Measurements from ENCODE around the gene ARHGAP10.
A peak's percentile ranks its signal among the peaks of the same experiment; 100 is the strongest.

Gene ARHGAP10

DNA sequence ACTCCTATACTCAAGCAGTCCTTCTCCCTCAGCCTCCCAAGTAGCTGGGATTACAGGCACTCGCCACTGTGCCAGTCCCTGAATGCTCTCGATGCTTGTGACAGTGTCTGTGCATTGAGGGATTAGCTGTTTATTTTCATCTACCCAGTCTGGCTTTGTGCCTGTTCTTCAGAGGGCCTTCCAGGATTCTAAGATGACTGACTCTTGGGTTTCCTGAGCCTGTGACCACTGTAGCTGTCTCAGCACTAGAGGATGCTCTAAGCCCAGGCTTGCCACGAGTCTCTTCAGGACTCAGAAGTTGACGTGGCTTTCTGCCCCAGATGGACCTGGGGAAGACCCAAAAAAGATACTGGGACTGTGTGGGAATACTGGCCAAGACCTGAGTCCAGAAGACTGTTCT is 201.4 kb downstream of the ARHGAP10 start:
- Histone ChIP-seq H3K4me3 (ENCODE audit: low read depth, low read length) (no peak overlapping the region), H3K27me3 (no peaks in the 10 kb centered on the region), H3K36me3 (peaks cover 5% of the 10 kb centered on the region), H3K4me1 (no peaks in the 10 kb centered on the region), H3K9me3 (0 out of 2 replicates have a peak, but pooled peaks cover 5% of the 10 kb centered on the region)
- DNase-seq, result no peak
- TF ChIP-seq, protein P1, sequence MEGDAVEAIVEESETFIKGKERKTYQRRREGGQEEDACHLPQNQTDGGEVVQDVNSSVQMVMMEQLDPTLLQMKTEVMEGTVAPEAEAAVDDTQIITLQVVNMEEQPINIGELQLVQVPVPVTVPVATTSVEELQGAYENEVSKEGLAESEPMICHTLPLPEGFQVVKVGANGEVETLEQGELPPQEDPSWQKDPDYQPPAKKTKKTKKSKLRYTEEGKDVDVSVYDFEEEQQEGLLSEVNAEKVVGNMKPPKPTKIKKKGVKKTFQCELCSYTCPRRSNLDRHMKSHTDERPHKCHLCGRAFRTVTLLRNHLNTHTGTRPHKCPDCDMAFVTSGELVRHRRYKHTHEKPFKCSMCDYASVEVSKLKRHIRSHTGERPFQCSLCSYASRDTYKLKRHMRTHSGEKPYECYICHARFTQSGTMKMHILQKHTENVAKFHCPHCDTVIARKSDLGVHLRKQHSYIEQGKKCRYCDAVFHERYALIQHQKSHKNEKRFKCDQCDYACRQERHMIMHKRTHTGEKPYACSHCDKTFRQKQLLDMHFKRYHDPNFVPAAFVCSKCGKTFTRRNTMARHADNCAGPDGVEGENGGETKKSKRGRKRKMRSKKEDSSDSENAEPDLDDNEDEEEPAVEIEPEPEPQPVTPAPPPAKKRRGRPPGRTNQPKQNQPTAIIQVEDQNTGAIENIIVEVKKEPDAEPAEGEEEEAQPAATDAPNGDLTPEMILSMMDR (IDR thresholded peaks at IDR 0.05; ENCODE audit: low read depth, low read length), result no peak; the same call in 1 of the 2 replicates

DNA sequence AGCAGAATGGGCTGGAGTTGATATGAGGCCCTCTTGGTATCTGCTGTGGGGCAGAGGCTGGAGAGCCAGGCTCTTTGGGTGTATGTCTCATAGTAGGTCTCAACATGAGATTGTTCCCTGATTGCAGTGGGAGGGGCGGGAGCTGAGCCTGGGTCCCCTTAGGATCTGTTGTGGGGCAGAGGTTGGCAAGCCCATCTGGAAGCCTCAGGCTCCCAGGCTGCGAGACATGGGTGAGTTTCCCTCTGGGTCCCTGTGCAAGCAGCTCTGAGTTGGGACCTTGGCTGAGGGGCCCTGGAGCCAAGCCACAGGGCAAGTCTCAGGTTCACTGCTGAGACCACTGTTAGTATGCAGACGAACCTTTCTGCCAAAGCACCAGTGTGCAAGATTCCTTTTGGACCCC is 201.9 kb downstream of the ARHGAP10 start:
- H3K27me3 ChIP-seq, result no peaks in the 10 kb centered on the region
- H3K9me3 ChIP-seq, result 0 out of 2 replicates have a peak, but pooled peaks cover 5% of the 10 kb centered on the region
- no peak overlapping the region for H3K4me3 ChIP-seq (ENCODE audit: low read depth, low read length)
- TF ChIP-seq, protein P1 (IDR thresholded peaks at IDR 0.05; ENCODE audit: low read depth, low read length), result no peak
- no peak for DNase-seq
- H3K4me1 ChIP-seq, result no peaks in the 10 kb centered on the region
- H3K36me3 ChIP-seq, result peaks cover 5% of the 10 kb centered on the region

DNA sequence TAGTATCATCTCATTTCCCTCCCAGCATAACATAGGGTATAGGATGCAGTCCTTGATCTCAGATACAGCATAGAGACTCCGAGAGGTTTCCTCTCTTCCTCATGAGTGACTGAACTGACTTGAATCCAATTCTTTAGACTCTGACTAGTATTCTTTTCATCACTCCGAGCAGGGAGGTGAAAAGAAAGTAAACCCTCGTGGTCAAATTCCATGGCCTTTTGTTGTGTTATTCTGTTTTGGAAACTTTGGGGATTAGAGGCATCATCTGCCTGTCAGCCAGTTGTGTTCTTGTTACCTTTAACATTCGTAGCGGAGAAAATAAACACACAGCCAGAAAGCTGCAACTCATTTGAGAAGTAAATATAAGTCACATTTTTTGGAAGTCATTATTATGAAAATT is 206.6 kb downstream of the ARHGAP10 start:
- TF ChIP-seq, protein P1 (IDR thresholded peaks at IDR 0.05; ENCODE audit: low read depth, low read length), result no peak
- Histone ChIP-seq H3K36me3 (peaks cover 4% of the 10 kb centered on the region; the same call in 1 of the 2 replicates), H3K4me3 (ENCODE audit: low read depth, low read length) (no peak overlapping the region), H3K4me1 (peaks cover 12% of the 10 kb centered on the region), H3K9me3 (0 out of 2 replicates have a peak, but pooled peaks cover 5% of the 10 kb centered on the region), H3K27me3 (no peaks in the 10 kb centered on the region)
- no peak for DNase-seq

DNA sequence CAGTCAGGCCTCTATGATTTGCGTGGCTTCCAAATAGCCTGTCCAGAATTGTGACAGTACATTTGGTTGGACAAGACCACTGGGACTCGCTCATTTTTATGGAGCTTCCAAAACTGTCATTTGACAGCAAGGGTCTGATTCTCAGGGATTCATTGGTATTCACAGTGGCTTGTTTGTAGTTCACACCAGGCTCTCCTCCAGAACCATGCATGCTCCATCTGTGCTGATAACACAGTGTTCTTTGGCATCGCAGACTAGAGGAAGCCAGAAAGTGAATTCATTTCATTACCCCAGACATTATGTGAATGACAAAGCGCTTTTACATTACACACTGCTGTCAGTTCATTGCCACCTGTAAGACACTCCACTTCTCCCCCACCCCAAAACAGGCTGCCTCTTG is 208.3 kb downstream of the ARHGAP10 start:
- TF ChIP-seq, protein P1 (IDR thresholded peaks at IDR 0.05; ENCODE audit: low read depth, low read length), result no peak
- Histone ChIP-seq H3K4me3 (ENCODE audit: low read depth, low read length) (no peak overlapping the region), H3K9me3 (0 out of 2 replicates have a peak, but pooled peaks cover 5% of the 10 kb centered on the region), H3K27me3 (no peaks in the 10 kb centered on the region), H3K36me3 (peaks cover 4% of the 10 kb centered on the region; the same call in 1 of the 2 replicates), H3K4me1 (peaks cover 12% of the 10 kb centered on the region)
- peak; percentile 18 for DNase-seq

DNA sequence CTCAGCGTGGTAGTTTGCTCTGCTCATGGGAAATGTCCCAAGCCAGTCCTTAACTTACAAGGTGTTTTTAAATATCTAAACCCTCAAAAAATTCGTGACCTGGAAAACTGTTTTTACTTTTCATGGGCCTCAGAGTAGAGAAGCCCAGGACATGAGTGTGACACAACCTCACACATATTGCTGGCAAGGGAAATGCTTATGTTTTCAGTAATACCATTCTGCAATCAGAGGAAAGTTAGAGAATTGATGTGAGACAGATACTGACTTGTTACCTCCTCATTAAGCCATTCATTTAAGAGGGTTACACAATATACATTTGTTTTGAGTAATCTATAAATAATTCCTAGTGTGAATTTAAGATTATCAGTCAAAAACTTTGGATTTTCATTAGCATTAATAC is 209.5 kb downstream of the ARHGAP10 start:
- Histone ChIP-seq H3K36me3 (peaks cover 4% of the 10 kb centered on the region; the same call in 1 of the 2 replicates), H3K27me3 (no peaks in the 10 kb centered on the region), H3K4me3 (ENCODE audit: low read depth, low read length) (no peak overlapping the region), H3K4me1 (peaks cover 12% of the 10 kb centered on the region), H3K9me3 (0 out of 2 replicates have a peak, but pooled peaks cover 5% of the 10 kb centered on the region)
- no peak for DNase-seq
- TF ChIP-seq, protein P1 (IDR thresholded peaks at IDR 0.05; ENCODE audit: low read depth, low read length), result no peak

DNA sequence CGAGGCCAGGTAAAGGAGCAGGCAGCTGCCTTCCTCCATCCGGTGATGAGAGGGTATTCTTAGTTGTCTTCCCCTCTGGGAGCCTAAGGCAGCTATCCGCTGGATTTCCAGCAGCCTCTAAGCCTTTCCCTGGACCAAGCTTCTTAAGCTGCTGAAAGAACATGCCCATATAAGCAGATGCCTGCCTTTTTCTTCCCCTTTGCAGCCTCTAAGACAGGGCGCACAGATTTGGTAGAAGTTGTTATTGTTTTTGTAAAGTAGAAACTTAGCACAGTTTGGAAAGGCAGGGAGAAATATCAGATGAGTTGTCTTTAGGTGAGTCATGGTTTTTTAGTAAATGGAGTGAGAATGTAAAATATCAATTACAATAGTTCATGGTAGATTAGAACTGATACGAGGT is 210.8 kb downstream of the ARHGAP10 start:
- Histone ChIP-seq H3K4me3 (ENCODE audit: low read depth, low read length) (no peak overlapping the region), H3K9me3 (0 out of 2 replicates have a peak, but pooled peaks cover 1% of the 10 kb centered on the region), H3K4me1 (peaks cover 12% of the 10 kb centered on the region), H3K27me3 (no peaks in the 10 kb centered on the region), H3K36me3 (peaks cover 4% of the 10 kb centered on the region; the same call in 1 of the 2 replicates)
- no peak for DNase-seq
- TF ChIP-seq, protein P1 (IDR thresholded peaks at IDR 0.05; ENCODE audit: low read depth, low read length), result no peak
